Measurements from ENCODE around the gene MRGPRF. TPM values are rescaled to one million over a fixed set of nuclear protein-coding genes. Genes with fewer than 3 reads are reported as not detected.

The MRGPRF gene
- total RNA-seq, 1 experiment from 2014 or later, result 0.76 TPM

DNA sequence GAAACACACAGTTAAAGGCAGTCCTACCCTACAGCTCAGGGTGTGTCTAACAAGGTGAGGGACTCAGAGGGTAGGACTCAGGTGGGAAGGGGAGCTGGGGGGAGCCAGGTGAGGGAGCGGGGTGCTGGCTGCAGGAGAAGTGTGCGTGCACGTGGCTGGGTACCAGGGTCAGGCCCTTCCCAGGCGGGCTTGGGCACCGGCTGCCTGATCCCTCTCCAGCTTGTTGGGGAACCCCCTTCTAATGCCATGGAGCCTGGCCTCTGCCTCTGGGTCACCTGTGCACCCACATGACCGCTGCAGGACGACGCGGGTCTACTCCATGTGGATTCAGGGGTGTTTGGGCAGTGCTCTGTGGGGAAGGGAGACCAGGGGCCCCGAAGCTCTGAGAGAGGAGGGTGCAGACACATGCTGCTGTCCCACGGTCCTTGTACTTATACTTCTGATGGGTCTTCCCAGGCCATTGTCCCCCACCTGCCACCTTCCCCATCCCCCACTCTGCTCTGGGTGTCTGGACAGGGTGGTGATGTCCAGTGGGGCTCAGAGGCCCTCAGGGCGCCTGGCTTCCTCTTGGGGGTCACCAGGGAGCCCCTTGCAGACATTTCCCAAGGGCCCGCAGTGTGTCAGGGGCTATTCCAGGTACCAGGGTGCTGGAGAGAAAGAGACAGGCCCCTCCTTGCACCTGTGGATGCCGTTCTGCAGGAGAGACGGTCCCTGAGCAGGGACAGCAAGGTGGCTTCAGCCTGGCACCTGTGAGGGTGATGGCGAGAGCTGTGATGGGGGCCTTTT is 21.9 kb downstream of the MRGPRF start:
- POLR2A ChIA-PET, result no interaction called here
- intact Hi-C loops (cut with micrococcal nuclease), result no loop called here
- Histone ChIP-seq H3K79me2 (ENCODE audit: insufficient read depth, low read length) (no peaks in the 10 kb centered on the region), H2AFZ (ENCODE audit: low read depth, low read length, poor library complexity, severe bottlenecking) (no peak overlapping the region), H4K20me1 (ENCODE audit: insufficient read depth) (no peaks in the 10 kb centered on the region), H3K9me2 (ENCODE audit: insufficient read depth) (no peaks in the 10 kb centered on the region), H3K9ac (ENCODE audit: low read length) (no peak overlapping the region), H3K36me3 (ENCODE audit: control insufficient read depth in 1 of 2, insufficient read depth in 2 of 2, low read length in 2 of 2) (no peaks in the 10 kb centered on the region), H3K27me3 (ENCODE audit: insufficient read depth, low read length) (no peaks in the 10 kb centered on the region), H3K27ac (ENCODE audit: low read depth, low read length) (no peak overlapping the region), H3K9me3 (ENCODE audit: control insufficient read depth in 1 of 2, insufficient read depth in 1 of 2, low read depth in 1 of 2, low read length in 2 of 2) (no peaks in the 10 kb centered on the region; a peak in 2 of 4 replicates), H3K4me1 (ENCODE audit: control insufficient read depth in 1 of 2, insufficient read depth in 2 of 2, low read length in 2 of 2) (no peaks in the 10 kb centered on the region), H3K4me2 (ENCODE audit: low read length) (no peak overlapping the region), H3K4me3 (replicated peaks in 1 of 2; ENCODE audit: low read depth in 1 of 2, low read length in 2 of 2) (no peak overlapping the region)
- no peak for TF ChIP-seq SIN3A (IDR thresholded peaks at IDR 0.05; ENCODE audit: low read depth)
- no peak for TF ChIP-seq CBX3 (IDR thresholded peaks at IDR 0.05; ENCODE audit: low read depth)
- TF ChIP-seq, protein P1, sequence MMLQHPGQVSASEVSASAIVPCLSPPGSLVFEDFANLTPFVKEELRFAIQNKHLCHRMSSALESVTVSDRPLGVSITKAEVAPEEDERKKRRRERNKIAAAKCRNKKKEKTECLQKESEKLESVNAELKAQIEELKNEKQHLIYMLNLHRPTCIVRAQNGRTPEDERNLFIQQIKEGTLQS (IDR thresholded peaks at IDR 0.05), result no peak
- no peak for TF ChIP-seq POLR2AphosphoS5 (IDR thresholded peaks at IDR 0.05; ENCODE audit: low read depth, low read length)
- TF ChIP-seq, protein P2, sequence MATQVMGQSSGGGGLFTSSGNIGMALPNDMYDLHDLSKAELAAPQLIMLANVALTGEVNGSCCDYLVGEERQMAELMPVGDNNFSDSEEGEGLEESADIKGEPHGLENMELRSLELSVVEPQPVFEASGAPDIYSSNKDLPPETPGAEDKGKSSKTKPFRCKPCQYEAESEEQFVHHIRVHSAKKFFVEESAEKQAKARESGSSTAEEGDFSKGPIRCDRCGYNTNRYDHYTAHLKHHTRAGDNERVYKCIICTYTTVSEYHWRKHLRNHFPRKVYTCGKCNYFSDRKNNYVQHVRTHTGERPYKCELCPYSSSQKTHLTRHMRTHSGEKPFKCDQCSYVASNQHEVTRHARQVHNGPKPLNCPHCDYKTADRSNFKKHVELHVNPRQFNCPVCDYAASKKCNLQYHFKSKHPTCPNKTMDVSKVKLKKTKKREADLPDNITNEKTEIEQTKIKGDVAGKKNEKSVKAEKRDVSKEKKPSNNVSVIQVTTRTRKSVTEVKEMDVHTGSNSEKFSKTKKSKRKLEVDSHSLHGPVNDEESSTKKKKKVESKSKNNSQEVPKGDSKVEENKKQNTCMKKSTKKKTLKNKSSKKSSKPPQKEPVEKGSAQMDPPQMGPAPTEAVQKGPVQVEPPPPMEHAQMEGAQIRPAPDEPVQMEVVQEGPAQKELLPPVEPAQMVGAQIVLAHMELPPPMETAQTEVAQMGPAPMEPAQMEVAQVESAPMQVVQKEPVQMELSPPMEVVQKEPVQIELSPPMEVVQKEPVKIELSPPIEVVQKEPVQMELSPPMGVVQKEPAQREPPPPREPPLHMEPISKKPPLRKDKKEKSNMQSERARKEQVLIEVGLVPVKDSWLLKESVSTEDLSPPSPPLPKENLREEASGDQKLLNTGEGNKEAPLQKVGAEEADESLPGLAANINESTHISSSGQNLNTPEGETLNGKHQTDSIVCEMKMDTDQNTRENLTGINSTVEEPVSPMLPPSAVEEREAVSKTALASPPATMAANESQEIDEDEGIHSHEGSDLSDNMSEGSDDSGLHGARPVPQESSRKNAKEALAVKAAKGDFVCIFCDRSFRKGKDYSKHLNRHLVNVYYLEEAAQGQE (IDR thresholded peaks at IDR 0.05; ENCODE audit: low read depth), result no peak
- no peak for TF ChIP-seq ZFX (IDR thresholded peaks at IDR 0.05)
- TF ChIP-seq JUND (IDR thresholded peaks at IDR 0.05), result no peak
- TF ChIP-seq POLR2A (IDR thresholded peaks at IDR 0.05; ENCODE audit: borderline replicate concordance, extremely low read depth, insufficient read depth, insufficient read length), result no peak
- no peak for TF ChIP-seq YY1 (IDR thresholded peaks at IDR 0.05; ENCODE audit: extremely low read depth, insufficient replicate concordance, low read depth, low read length)
- no peak for TF ChIP-seq EZH2phosphoT487 (IDR thresholded peaks at IDR 0.05; ENCODE audit: borderline replicate concordance)
- TF ChIP-seq, protein P3, sequence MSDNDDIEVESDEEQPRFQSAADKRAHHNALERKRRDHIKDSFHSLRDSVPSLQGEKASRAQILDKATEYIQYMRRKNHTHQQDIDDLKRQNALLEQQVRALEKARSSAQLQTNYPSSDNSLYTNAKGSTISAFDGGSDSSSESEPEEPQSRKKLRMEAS (IDR thresholded peaks at IDR 0.05), result no peak
- TF ChIP-seq FOSL1 (IDR thresholded peaks at IDR 0.05; ENCODE audit: low read depth), result no peak
- no peak for TF ChIP-seq ZNF274 (IDR thresholded peaks at IDR 0.05; ENCODE audit: low read depth, low read length)
- no peak for TF ChIP-seq TCF7L2 (IDR thresholded peaks at IDR 0.05; ENCODE audit: borderline replicate concordance, extremely low read depth, insufficient read depth, insufficient read length)
- no peak for TF ChIP-seq SP1 (IDR thresholded peaks at IDR 0.05; ENCODE audit: low read depth)
- ATAC-seq (no peak), DNase-seq (ENCODE audit: low read depth, low spot score) (no peak)
- BruUV-seq (replicated peaks), result no TSS peak
- CTCF ChIA-PET, result no interaction called here
- RAD21 ChIA-PET (ENCODE audit: low non-redundant PET in 1 of 2, low total read pairs in 2 of 2, uncharacterized antibody in 2 of 2, unreplicated experiment in 2 of 2), result no interaction called here
